ENCODE measurements around the gene STK32C.

DNA sequence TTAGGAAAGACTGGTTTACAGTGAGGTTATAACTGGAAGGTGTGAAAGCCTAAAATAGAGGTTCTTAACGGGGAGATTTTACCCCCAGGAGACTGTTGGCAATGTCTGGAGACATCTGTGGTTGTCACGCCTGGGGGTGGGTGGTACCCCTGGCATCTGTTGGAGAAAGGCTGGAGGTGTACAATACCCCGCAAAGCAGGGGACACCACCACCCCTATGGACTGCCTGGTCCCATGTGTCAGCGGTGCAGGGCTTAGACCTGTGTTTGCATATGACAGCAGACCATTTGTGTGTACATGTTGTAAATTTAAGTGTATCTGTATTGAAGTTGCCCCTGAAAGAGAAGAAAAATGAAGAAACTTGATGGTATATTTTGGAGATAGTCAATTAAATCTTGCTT lies 34.0 kb upstream of the STK32C start:
- TF ChIP-seq, protein P1, sequence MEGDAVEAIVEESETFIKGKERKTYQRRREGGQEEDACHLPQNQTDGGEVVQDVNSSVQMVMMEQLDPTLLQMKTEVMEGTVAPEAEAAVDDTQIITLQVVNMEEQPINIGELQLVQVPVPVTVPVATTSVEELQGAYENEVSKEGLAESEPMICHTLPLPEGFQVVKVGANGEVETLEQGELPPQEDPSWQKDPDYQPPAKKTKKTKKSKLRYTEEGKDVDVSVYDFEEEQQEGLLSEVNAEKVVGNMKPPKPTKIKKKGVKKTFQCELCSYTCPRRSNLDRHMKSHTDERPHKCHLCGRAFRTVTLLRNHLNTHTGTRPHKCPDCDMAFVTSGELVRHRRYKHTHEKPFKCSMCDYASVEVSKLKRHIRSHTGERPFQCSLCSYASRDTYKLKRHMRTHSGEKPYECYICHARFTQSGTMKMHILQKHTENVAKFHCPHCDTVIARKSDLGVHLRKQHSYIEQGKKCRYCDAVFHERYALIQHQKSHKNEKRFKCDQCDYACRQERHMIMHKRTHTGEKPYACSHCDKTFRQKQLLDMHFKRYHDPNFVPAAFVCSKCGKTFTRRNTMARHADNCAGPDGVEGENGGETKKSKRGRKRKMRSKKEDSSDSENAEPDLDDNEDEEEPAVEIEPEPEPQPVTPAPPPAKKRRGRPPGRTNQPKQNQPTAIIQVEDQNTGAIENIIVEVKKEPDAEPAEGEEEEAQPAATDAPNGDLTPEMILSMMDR (IDR thresholded peaks at IDR 0.05): no peak
- TF ChIP-seq POLR2AphosphoS5 (IDR thresholded peaks at IDR 0.05): no peak

Data from upper lobe of left lung (tissue), 4 donors.